G401.6 (cell line): ENCODE data around the gene AHNAK2.

ENCODE experiments used
- FAIRE-seq: peaks from 2 replicates; lab custom pipeline; 2012; peaks lifted over from hg19 to GRCh38; lab: Jason Lieb, UNC

The AHNAK2 gene

DNA sequence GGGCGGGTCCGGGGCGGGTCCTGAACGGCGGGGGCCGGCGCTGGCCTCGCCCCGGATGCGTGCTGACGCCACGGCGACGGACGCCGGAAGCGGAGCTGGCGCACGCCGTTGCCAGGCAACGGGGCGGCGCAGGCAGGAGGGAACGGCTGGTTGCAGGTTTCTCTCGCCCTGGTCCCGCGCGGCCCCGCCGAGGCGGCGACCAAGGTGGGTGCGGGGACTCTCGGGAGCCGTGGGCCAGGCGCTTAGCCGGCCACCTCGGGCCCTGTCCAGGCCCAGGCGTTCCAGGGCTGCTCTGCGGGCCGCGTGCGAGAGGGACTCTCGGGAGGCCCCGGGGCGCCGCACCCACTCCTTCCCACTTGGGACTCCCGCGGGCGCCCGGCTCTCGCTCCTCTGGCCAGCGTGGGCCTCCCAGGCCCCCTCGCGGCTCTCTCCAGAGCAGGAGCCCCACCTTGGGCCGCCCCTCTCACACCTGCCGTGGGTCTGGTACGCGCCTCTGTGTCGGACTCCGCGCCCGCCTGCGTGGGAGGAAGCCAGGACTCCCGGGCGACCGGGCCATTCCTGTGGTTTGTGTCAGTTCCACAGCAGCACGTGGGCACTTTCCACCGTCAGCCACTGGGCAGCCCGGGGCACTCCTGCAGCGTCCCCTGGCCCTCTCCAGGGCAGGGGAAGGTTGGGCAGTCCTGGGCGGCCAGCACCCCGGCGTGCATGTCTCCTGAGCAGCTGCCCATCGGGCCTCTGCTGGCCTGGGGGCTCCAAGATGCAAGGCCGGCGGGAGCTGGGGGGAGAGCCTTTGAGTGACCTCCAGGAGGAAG, 7.7 kb upstream of the AHNAK2 start, which contains the start of gene CLBA1:
Gene CLBA1, plus strand, starts transcription at position 114 of the 812 bp plus-strand sequence. Its CDS starts 644 bp downstream, at position 758.
- no peak for FAIRE-seq

DNA sequence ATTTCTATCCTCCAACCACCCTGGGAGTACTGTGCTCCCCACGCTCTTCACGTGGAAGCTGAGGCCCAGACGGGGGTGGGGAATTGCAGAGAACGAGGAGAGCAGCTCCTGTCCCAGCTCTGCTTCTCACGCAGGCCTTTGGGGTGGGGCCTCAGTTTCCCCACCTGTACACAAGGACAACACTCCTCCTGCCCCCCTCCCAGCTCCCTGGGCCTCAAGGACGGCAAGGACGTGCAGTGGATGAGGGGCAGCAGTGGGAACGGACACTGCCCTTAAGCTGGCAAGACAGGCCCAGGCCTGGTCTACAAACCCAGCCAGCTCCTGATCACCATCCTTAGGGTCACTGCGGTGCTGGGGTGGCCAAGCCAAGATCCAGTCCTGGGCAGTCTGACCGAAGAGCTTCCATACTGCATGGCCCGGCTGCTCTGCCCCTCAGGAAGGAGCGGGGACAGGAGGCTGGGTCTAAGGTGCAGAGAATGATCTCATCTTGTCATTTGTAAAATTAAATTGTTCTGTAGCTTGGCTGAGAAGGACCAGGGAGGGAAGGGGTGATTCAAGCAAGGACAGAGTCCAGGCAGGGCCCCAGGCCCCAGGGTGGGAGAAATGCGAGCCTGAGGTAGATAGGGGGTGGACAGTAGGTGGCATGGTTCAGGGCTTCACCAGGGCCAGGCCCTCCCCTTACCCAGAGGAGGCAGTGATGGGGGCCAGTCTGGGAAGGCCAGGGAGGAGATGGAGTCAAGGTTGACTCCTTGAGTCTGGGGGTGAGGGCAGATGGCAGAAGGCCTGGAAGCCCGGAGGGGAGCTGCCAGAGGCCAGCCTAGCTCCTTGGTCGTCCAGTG, 6.1 kb upstream of the AHNAK2 start:
- FAIRE-seq, result no peak

GRCh38 chr14:104983231-104983721, 5.1 kb upstream of the AHNAK2 start:
- FAIRE-seq, result no peak

GRCh38 chr14:104982548-104983230, 4.5 kb upstream of the AHNAK2 start:
- no peak for FAIRE-seq

- FAIRE-seq, result no peak
Observed at GRCh38 chr14:104981699-104982541, 3.7 kb upstream of the AHNAK2 start.

- no peak for FAIRE-seq
Observed at GRCh38 chr14:104980611-104981531, 2.7 kb upstream of the AHNAK2 start.

DNA sequence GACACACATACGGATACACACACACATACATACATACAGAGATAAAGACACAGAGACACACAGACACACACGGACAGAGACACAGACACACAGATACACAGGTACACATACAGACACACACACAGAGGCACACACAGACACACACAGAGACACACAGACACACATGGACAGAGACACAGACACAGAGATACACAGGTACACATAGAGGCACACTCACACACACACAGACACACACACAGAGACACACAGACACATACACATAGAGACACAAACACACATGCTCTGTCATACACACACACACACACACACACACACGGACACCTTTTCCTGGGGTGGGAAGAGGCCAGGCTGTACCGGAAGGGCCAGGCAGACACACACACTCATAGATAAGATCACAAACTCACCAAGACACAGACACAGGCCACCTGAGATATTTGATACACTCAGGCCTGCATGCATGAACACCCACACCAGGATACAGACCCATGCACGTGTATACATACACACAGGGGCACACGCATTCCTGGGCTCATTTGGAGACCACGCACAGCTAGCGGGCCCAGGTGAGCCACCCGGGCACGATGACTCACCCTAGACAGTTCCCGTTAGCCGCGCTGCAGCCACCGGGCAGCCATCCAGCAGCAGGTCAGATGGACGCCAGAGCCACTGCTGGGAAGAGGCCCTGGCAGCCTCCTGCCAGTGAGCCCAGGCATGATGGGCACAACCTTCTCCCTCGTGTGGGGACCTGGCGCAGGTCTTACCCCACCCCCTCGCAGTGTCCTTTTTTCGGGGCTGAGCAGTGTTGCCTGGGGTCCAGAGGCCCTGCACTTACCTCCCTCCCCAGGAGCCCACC, 1.8 kb upstream of the AHNAK2 start:
- no peak for FAIRE-seq

GRCh38 chr14:104978746-104979691, 845 bp upstream of the AHNAK2 start:
- FAIRE-seq, result no peak

DNA sequence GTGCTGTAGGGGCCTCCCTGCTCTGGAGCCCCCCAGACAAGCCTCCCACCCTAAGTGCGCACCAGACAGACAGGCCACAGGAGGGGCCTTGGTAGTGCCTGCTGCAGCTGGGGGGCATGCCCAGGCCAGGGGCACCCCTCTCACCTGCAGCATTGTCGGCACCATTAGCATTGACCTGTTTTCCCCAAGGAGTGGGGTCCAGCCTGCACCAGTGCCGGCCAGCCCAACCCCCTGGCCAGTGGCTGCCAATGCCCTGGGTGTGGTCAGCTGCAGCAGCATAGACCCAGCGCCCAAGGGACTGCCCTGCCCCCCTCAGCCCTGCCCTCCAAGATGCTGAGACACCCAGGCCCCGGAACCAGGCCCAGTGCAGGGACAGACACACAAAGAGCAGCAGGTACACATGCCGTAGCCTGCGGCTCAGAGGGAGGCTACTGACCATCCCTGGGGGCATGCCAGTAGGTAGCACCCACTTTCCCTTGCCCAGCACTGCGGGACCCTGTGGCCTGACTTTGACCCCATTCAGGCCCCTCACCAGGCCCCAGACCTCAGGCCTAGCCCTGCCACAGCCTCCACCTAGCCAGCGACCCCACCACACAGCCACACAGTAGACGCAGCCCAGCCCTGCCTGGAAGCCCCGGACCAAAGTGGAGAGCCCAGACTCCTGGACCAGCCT, 1.0 kb downstream of the AHNAK2 start:
- FAIRE-seq, result no peak

DNA sequence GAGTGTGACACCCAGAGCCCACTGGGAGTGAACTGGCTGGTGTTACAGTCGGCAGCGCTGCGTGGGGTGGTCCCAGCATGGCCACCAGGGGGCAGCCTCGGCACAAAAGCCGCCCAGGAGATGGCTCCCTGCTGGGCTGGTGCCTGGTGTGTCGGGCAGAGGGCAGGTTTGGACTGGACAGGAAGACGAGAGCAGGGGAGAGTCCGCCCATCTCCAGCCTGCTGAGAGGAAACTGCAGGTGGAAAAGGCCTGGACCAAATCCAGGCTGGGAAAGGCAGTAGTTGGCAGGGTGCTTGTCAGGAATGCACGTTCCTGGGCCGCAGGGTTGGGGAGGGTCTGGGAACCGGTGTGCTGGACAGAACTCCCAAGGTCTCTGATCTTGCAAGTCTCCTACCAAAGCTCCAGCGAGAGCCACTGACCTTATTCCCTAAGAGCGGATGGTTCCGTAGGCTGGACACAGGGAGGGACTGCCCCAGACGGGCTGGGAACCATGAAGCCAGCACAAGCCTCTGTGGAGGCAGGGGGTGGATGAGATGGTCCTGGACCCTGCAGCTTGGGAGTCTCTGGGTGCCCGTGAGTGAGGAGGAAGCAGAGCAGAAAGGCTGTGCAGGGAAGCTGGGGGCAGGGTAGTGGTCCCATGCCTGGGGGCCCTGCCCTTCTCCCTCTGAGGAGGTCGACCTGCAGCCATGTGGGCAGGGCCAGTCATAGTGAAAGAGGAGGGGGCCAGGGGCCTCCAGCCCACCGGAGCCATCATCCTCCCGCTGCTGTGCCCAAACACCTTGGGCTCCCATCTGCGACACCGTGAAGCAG, 1.8 kb downstream of the AHNAK2 start:
- FAIRE-seq, result no peak

- no peak for FAIRE-seq
Observed at GRCh38 chr14:104975481-104976197, 2.5 kb downstream of the AHNAK2 start.

- FAIRE-seq, result no peak
Observed at GRCh38 chr14:104974665-104975390, 3.3 kb downstream of the AHNAK2 start.

- no peak for FAIRE-seq
Observed at GRCh38 chr14:104974146-104974541, 4.0 kb downstream of the AHNAK2 start.

DNA sequence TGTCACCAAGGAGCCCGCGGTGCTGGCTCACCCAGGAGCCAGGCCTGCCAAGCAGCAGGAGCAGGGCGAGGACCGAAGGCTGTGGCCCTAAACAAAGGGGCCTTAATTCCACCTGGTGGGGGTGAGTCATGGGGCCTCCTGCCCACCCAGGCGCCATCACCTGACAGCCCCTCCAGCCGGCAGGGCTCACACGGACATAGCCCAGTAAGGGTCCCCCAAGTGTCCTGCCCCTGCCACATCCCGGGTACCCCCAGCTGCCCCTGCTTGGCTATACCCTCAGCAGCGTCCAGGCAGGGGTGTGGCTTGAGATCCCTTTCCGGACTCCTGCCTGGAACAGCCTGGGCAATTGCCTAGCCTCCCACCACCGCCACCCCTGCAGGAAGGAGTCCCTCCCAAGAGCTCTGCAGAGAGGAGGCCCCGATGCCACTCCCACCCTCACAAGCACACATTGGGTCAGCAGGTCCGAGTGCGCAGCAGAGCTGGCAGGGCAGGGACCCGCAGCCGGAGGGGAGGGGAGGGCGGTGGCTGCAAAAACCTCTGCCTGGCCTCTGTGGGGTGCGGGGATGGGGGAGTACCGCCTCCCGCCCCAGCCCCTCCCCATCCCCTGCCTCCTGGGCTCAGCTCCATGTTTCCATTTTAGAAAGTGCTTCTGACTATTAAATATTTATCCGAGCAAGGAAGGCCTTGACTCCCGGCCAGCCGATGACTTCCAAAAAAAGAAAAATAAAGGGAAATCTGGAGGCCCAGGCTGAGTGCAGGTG, 4.6 kb downstream of the AHNAK2 start:
- peak; percentile 98 for FAIRE-seq

DNA sequence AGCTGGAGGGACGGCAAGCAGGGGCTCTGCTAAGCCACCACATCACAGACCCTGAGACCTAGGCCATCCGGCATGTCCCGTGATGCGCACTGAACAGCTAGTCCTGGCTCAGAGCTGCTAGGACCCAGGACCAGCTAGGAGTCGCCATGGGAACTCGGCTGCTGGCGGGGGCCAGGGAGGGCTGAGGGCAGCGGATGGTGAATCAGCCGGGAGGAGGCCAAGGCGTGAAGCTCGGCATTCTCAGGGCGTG, 5.1 kb downstream of the AHNAK2 start:
- FAIRE-seq, result no peak
